ENCODE measurements around the gene CLDN6.
A peak's percentile ranks its signal among the peaks of the same experiment; 100 is the strongest.

The CLDN6 gene

GRCh38 chr16:2968368-2968737, 49.6 kb downstream of the CLDN6 start:
- DNase-seq: peak; percentile 43

- DNase-seq: no peak
These were observed 50.2 kb downstream of the CLDN6 start for GRCh38 chr16:2967721-2968161.

- no peak for DNase-seq
These were observed 50.8 kb downstream of the CLDN6 start for GRCh38 chr16:2967211-2967631.

- no peak for DNase-seq
These were observed 51.2 kb downstream of the CLDN6 start for GRCh38 chr16:2966808-2967191.

- no peak for DNase-seq
These were observed 51.8 kb downstream of the CLDN6 start for GRCh38 chr16:2966043-2966807.
